OCI-LY3 (cell line): ENCODE results near the gene KIAA0040.

Source experiments
- EZH2phosphoT487 ChIP-seq: fragments of 200-600 bp; shearing (Covaris generic); IDR thresholded peaks from 2 replicates; pipeline ENCODE4 v1.6.1; 2018; ENCODE audit warnings: antibody characterized with exemption, mixed run types, low read depth
- TF ChIP-seq, protein P1 (sequence below): fragments of 200-600, 300-600 bp; sonication (generic); IDR thresholded peaks from 2 replicates; pipeline ENCODE4 v1.5.1; 2014; ENCODE audit warnings: antibody characterized with exemption, low read length, low read depth

DNA sequence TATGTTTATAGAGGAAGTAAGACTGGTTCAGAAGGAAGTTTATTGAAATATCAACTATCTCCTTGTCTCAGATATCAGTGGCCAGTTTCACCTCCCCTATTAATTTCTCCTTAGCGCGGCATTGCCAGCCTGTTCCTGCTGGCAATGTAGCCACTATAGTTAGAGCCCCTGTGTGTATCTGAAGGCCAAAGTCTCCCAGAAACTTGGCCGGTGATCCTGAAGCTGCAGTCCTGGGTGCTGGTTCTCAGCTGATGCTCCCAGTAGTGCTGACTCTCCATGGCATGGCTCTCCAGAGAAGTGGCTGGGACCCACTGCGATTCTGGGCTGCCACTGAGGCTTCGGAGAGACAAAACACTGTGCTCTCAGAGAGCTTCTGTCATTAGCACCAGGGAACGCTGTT, 65.0 kb downstream of the KIAA0040 start:
- TF ChIP-seq, protein P1, sequence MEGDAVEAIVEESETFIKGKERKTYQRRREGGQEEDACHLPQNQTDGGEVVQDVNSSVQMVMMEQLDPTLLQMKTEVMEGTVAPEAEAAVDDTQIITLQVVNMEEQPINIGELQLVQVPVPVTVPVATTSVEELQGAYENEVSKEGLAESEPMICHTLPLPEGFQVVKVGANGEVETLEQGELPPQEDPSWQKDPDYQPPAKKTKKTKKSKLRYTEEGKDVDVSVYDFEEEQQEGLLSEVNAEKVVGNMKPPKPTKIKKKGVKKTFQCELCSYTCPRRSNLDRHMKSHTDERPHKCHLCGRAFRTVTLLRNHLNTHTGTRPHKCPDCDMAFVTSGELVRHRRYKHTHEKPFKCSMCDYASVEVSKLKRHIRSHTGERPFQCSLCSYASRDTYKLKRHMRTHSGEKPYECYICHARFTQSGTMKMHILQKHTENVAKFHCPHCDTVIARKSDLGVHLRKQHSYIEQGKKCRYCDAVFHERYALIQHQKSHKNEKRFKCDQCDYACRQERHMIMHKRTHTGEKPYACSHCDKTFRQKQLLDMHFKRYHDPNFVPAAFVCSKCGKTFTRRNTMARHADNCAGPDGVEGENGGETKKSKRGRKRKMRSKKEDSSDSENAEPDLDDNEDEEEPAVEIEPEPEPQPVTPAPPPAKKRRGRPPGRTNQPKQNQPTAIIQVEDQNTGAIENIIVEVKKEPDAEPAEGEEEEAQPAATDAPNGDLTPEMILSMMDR, result no peak
- no peak for TF ChIP-seq EZH2phosphoT487
